ENCODE results near the gene ITGB3BP.

Gene ITGB3BP

GRCh38 chr1:63509718-63510117 is 13.3 kb downstream of the ITGB3BP start:
- no peak overlapping the region for H3K4me3 ChIP-seq (ENCODE audit: low read length)
- H3K9me2 ChIP-seq (replicated peaks; ENCODE audit: control insufficient read depth, low read length), result no peaks in the 10 kb centered on the region
- no peaks in the 10 kb centered on the region; the same call in 1 of the 2 replicates for H3K9me3 ChIP-seq (ENCODE audit: control insufficient read depth, insufficient read depth, low read length)
- peaks cover 56% of the 10 kb centered on the region for H3K36me3 ChIP-seq (ENCODE audit: control insufficient read depth, low read length)
- H3F3A ChIP-seq (ENCODE audit: control insufficient read depth, insufficient read depth), result no peaks in the 10 kb centered on the region
- H3K27ac ChIP-seq (ENCODE audit: low read depth, low read length), result no peak overlapping the region
- no peak overlapping the region for H3K4me2 ChIP-seq (ENCODE audit: low read length)
- H3K4me1 ChIP-seq (ENCODE audit: control insufficient read depth, low read length), result no peaks in the 10 kb centered on the region
- no peaks in the 10 kb centered on the region for H3K27me3 ChIP-seq (ENCODE audit: control insufficient read depth, low read length)
- TF ChIP-seq CTCF (IDR thresholded peaks at IDR 0.05; ENCODE audit: low read depth, low read length, poor library complexity, severe bottlenecking) (no peak), EZH2phosphoT487 (IDR thresholded peaks at IDR 0.05; ENCODE audit: borderline replicate concordance, low read length) (no peak)
- H3K79me2 ChIP-seq (ENCODE audit: control insufficient read depth, low read length), result peaks cover 52% of the 10 kb centered on the region
- no peaks in the 10 kb centered on the region for H4K20me1 ChIP-seq (ENCODE audit: control insufficient read depth, insufficient read depth, low read depth, low read length)

- Histone ChIP-seq H4K20me1 (ENCODE audit: control insufficient read depth, insufficient read depth, low read depth, low read length) (no peaks in the 10 kb centered on the region), H3K27ac (ENCODE audit: low read depth, low read length) (no peak overlapping the region), H3K79me2 (ENCODE audit: control insufficient read depth, low read length) (peaks cover 24% of the 10 kb centered on the region), H3K4me1 (ENCODE audit: control insufficient read depth, low read length) (no peaks in the 10 kb centered on the region), H3K9me3 (ENCODE audit: control insufficient read depth, insufficient read depth, low read length) (no peaks in the 10 kb centered on the region; the same call in 1 of the 2 replicates), H3K27me3 (ENCODE audit: control insufficient read depth, low read length) (no peaks in the 10 kb centered on the region), H3K4me3 (ENCODE audit: low read length) (no peak overlapping the region), H3F3A (ENCODE audit: control insufficient read depth, insufficient read depth) (no peaks in the 10 kb centered on the region), H3K36me3 (ENCODE audit: control insufficient read depth, low read length) (peaks cover 51% of the 10 kb centered on the region), H3K9me2 (replicated peaks; ENCODE audit: control insufficient read depth, low read length) (no peaks in the 10 kb centered on the region), H3K4me2 (ENCODE audit: low read length) (no peak overlapping the region)
- no peak for TF ChIP-seq CTCF (IDR thresholded peaks at IDR 0.05; ENCODE audit: low read depth, low read length, poor library complexity, severe bottlenecking)
Measured at GRCh38 chr1:63506782-63507181, 16.2 kb downstream of the ITGB3BP start.

DNA sequence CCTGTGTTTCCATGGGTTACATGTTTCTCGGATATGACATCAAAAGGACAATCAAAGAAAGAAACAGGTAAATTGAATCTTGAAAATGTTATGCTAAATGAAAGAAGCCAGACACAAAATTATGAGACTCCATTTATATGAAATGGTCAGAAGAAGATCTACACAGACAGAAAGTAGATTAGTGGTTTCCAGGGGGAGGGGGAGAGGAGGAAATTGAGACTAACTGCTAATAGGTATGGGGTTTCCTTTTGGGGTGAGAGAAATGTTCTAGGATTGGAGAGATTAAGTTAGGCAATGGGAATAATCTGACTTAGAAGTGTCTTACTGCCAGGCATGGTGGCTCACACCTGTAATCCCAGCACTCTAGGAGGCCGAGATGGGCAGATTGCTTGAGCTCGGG is 21.8 kb downstream of the ITGB3BP start:
- H3F3A ChIP-seq (ENCODE audit: control insufficient read depth, insufficient read depth), result no peaks in the 10 kb centered on the region; the same call in 1 of the 2 replicates
- H3K27me3 ChIP-seq (ENCODE audit: control insufficient read depth, low read length), result no peaks in the 10 kb centered on the region
- no peaks in the 10 kb centered on the region for H3K4me1 ChIP-seq (ENCODE audit: control insufficient read depth, low read length)
- H3K4me2 ChIP-seq (ENCODE audit: low read length), result no peak overlapping the region
- H3K79me2 ChIP-seq (ENCODE audit: control insufficient read depth, low read length), result peaks cover 34% of the 10 kb centered on the region
- H3K4me3 ChIP-seq (ENCODE audit: low read length), result no peak overlapping the region
- H3K9me2 ChIP-seq (replicated peaks; ENCODE audit: control insufficient read depth, low read length), result no peaks in the 10 kb centered on the region
- no peak for TF ChIP-seq CTCF (IDR thresholded peaks at IDR 0.05; ENCODE audit: low read depth, low read length, poor library complexity, severe bottlenecking)
- no peak for TF ChIP-seq EZH2phosphoT487 (IDR thresholded peaks at IDR 0.05; ENCODE audit: borderline replicate concordance, low read length)
- H4K20me1 ChIP-seq (ENCODE audit: control insufficient read depth, insufficient read depth, low read depth, low read length), result no peaks in the 10 kb centered on the region
- no peak overlapping the region for H3K27ac ChIP-seq (ENCODE audit: low read depth, low read length)
- H3K36me3 ChIP-seq (ENCODE audit: control insufficient read depth, low read length), result peaks cover 46% of the 10 kb centered on the region
- H3K9me3 ChIP-seq (ENCODE audit: control insufficient read depth, insufficient read depth, low read length), result no peaks in the 10 kb centered on the region; the same call in 1 of the 2 replicates

DNA sequence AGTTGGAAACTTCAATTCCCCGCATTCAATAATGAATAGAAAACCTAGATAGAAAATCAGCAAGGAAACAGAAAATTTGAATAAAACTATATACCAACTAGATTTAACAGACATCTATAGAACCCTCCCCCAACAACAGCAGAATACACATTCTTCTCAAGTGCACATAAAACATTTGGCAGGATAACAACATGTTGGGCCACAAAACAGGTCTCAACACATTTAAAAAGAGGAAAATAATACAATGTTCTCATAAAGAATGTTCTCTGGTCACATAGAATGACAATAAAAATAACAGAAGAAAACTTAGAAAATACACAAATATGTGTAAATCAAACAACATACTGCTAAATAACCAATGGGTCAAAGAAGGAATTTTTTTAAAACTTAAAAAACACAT is 24.9 kb downstream of the ITGB3BP start:
- H3K36me3 ChIP-seq (ENCODE audit: control insufficient read depth, low read length), result peaks cover 44% of the 10 kb centered on the region

More for the DNA sequence above, 24.9 kb downstream of the ITGB3BP start:
- no peak overlapping the region for H3K4me2 ChIP-seq (ENCODE audit: low read length)
- TF ChIP-seq EZH2phosphoT487 (IDR thresholded peaks at IDR 0.05; ENCODE audit: borderline replicate concordance, low read length), result no peak
- no peak for TF ChIP-seq CTCF (IDR thresholded peaks at IDR 0.05; ENCODE audit: low read depth, low read length, poor library complexity, severe bottlenecking)
- no peaks in the 10 kb centered on the region for H4K20me1 ChIP-seq (ENCODE audit: control insufficient read depth, insufficient read depth, low read depth, low read length)
- no peaks in the 10 kb centered on the region; the same call in 1 of the 2 replicates for H3F3A ChIP-seq (ENCODE audit: control insufficient read depth, insufficient read depth)
- no peaks in the 10 kb centered on the region for H3K9me2 ChIP-seq (replicated peaks; ENCODE audit: control insufficient read depth, low read length)
- no peaks in the 10 kb centered on the region for H3K9me3 ChIP-seq (ENCODE audit: control insufficient read depth, insufficient read depth, low read length)
- H3K27me3 ChIP-seq (ENCODE audit: control insufficient read depth, low read length), result no peaks in the 10 kb centered on the region
- no peak overlapping the region for H3K4me3 ChIP-seq (ENCODE audit: low read length)
- H3K79me2 ChIP-seq (ENCODE audit: control insufficient read depth, low read length), result peaks cover 54% of the 10 kb centered on the region
- H3K4me1 ChIP-seq (ENCODE audit: control insufficient read depth, low read length), result no peaks in the 10 kb centered on the region
- no peak overlapping the region for H3K27ac ChIP-seq (ENCODE audit: low read depth, low read length)

All from DOHH2 (cell line).